ENCODE data around the gene SSH2.

DNA sequence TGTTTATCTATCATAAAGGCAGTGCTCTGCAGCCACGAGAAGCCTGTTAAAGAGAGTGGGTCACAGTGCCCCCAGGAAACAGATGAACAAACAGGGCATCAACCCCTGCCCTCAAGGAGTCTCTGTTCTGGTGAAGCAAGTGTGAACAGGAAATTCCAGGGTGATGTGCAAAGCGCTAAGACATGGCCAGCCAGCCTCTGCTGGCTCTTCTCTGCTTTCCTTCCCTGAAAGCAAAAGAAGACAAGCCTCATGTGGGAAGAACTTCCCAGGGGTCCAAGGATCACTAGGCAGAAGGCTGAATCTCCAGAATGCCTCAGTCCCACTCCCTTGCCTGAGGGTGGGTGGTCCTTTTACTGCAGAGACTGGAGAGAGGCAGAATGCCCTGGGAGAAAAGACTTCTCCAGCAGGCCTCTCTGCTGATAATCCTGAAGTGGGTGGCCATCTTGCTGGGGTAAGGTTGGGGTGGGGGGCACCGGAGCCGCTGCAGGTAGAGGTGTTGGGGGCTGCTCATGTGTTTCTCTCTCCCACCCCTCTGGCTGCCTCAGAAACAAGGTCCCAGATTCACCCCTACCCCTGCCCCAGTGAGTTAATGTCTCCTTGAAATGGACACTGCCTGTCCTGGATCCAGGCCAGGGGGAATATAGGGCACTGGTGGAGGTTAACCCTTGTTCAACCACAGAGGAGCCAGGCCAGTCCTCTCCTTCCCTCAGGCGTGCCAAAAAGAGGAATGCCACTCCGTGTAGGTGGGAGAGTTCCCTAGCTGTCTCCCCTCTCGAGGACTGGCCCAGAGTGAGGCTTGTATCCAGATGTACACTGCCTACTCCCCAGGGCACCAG lies 334.7 kb downstream of the SSH2 start:
- TF ChIP-seq, protein P1, sequence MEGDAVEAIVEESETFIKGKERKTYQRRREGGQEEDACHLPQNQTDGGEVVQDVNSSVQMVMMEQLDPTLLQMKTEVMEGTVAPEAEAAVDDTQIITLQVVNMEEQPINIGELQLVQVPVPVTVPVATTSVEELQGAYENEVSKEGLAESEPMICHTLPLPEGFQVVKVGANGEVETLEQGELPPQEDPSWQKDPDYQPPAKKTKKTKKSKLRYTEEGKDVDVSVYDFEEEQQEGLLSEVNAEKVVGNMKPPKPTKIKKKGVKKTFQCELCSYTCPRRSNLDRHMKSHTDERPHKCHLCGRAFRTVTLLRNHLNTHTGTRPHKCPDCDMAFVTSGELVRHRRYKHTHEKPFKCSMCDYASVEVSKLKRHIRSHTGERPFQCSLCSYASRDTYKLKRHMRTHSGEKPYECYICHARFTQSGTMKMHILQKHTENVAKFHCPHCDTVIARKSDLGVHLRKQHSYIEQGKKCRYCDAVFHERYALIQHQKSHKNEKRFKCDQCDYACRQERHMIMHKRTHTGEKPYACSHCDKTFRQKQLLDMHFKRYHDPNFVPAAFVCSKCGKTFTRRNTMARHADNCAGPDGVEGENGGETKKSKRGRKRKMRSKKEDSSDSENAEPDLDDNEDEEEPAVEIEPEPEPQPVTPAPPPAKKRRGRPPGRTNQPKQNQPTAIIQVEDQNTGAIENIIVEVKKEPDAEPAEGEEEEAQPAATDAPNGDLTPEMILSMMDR (IDR thresholded peaks at IDR 0.05; ENCODE audit: insufficient read depth, low read length, poor library complexity, severe bottlenecking) = no peak
- no peak for TF ChIP-seq EZH2phosphoT487 (conservative IDR thresholded peaks at IDR 0.05; ENCODE audit: low read length)

All from SU-DHL-6 (cell line).